Panc1 (cell line): ENCODE data around the gene BRINP2. TPM values are rescaled to one million over a fixed set of nuclear protein-coding genes. Genes with fewer than 3 reads are reported as not detected.

ENCODE experiments used
- ATAC-seq: fragments of 200-7000 bp; cut with Tn5 transposase; 2 replicates; pipeline ENCODE4 v1.9.1; 2020; ENCODE audit warnings: mild to moderate bottlenecking, moderate library complexity
- BruUV-seq: library from RNA; stranded (reverse); fragments of 400-500 nt; replicated peaks from 2 replicates; lab custom pipeline; 2021; lab: Mats Ljungman, UMichigan
- CTCF ChIA-PET: fragments of 300-600 bp; sonication (Branson Sonifier 250); formaldehyde crosslinking; loops from one replicate; lab custom pipeline; 2022; ENCODE audit warnings: antibody characterized with exemption; lab: Charles Lee
- POLR2A ChIA-PET: fragments of 300-600 bp; sonication (Branson Sonifier 250); formaldehyde crosslinking; loops from one replicate; lab custom pipeline; 2022; ENCODE audit warnings: antibody characterized with exemption; lab: Charles Lee
- DNase-seq: peaks from one replicate; pipeline ENCODE4 v3.0.0-alpha.2; 2010; ENCODE audit warnings: low read depth, low spot score
- H3K27ac ChIP-seq: 2 replicates; pipeline ENCODE4 v1.5.1; 2011; ENCODE audit warnings: mild to moderate bottlenecking, low read length, inconsistent platforms
- H3K27me3 ChIP-seq: fragments of 200-500 bp; sonication (Bioruptor generic); 2 replicates; pipeline ENCODE4 v1.6.0; 2014; ENCODE audit warnings: low read length, inconsistent platforms; ENCODE audit not compliant: control insufficient read depth, insufficient read depth
- H3K36me3 ChIP-seq: fragments of 200-500 bp; sonication (Bioruptor generic); 2 replicates; pipeline ENCODE4 v1.5.1; 2014; ENCODE audit warnings: inconsistent platforms, mild to moderate bottlenecking, low read length, moderate library complexity; ENCODE audit not compliant: control insufficient read depth, insufficient read depth
- H3K4me1 ChIP-seq: 2 replicates; pipeline ENCODE4 v1.5.1; 2011; ENCODE audit warnings: inconsistent platforms, mild to moderate bottlenecking, low read length, moderate library complexity; ENCODE audit not compliant: control insufficient read depth, insufficient read depth
- H3K4me3 ChIP-seq, 2 experiments: 2 replicates each; pipeline ENCODE4 v1.5.1; 2011 to 2012; ENCODE audit warnings: low read depth in 2 of 2, low read length in 2 of 2, mild to moderate bottlenecking in 2 of 2, inconsistent platforms in 1 of 2, moderate library complexity in 1 of 2
- H3K9me3 ChIP-seq: fragments of 200-500 bp; sonication (Bioruptor generic); 2 replicates; pipeline ENCODE4 v1.5.1; 2014; ENCODE audit warnings: low read depth, mild to moderate bottlenecking, inconsistent platforms, low read length, moderate library complexity; ENCODE audit not compliant: control insufficient read depth, insufficient read depth
- POLR2AphosphoS5 ChIP-seq: IDR thresholded peaks from 2 replicates; pipeline ENCODE4 v1.6.1; 2012; ENCODE audit warnings: mild to moderate bottlenecking, low read depth, low read length, moderate library complexity
- SIN3A ChIP-seq: IDR thresholded peaks from 2 replicates; pipeline ENCODE4 v1.6.1; 2012; ENCODE audit warnings: low read depth, mild to moderate bottlenecking, low read length, moderate library complexity, borderline replicate concordance; ENCODE audit not compliant: insufficient read depth
- TCF7L2 ChIP-seq: IDR thresholded peaks from 2 replicates; pipeline ENCODE4 v1.6.1; 2011; ENCODE audit warnings: mild to moderate bottlenecking, low read depth, low read length, inconsistent platforms
- in situ Hi-C: cut with HindIII; loops from 2 replicates; pipeline ENCODE4 v1.10.0; 2016; ENCODE audit warnings: low sequenced_read_pairs, low pct_unique_long_range_greater_than_20kb
- intact Hi-C: fragments of 100-400 bp; cut with micrococcal nuclease; formaldehyde crosslinking; loops from one replicate; pipeline ENCODE4 v1.10.0; 2022; ENCODE audit not compliant: unreplicated experiment
- total RNA-seq: library from RNA; stranded (reverse); gene quantifications from one replicate; pipeline ENCODE4 v1.2.1, GENCODE V29; 2021; ENCODE audit not compliant: unreplicated experiment
- TF ChIP-seq, protein P1 (sequence below): fragments of 450-650 bp; IDR thresholded peaks from 2 replicates; pipeline ENCODE4 v1.5.1; 2017; ENCODE audit warnings: mild to moderate bottlenecking
- TF ChIP-seq, protein P2 (sequence below), 2 experiments: IDR thresholded peaks; 2 replicates each; pipeline ENCODE4 v1.6.1; 2011 to 2012; ENCODE audit warnings: low read depth in 2 of 2, control low read depth in 1 of 2, low read length in 1 of 2, mild to moderate bottlenecking in 1 of 2, moderate library complexity in 1 of 2; ENCODE audit not compliant: insufficient read depth in 1 of 2

Gene BRINP2
- total RNA-seq, 1 experiment from 2014 or later, result not detected

DNA sequence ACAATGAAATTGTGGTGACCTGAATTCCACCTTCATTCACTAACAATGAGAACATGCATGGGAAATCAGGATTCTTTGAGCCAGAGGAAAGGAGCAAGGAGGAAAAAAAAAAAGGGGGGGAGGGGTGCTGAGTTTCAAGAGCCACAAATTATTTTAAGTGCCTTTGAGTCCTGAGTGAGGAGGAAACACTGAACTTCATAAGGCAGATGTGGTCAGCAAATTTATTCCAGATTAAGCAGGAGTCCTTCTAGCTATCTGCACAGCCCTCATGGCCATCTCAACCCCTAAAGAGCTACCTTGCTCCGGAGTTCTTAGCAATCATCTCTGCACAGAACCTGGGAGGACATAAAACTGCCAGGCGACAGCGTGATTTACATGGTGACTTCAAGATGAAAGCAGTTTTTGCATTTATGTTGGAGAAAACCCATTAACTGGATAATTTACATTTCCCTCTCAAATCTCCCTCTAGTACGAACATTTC lies 27.9 kb upstream of the BRINP2 start:
- H3K27me3 ChIP-seq, result no peaks in the 10 kb centered on the region
- intact Hi-C loops, result no loop called here
- in situ Hi-C loops, result no loop called here
- no peaks in the 10 kb centered on the region for H3K36me3 ChIP-seq
- no peak overlapping the region for H3K4me3 ChIP-seq
- no TSS peak for BruUV-seq
- no peaks in the 10 kb centered on the region for H3K9me3 ChIP-seq
- no peak for ATAC-seq
- no peak for DNase-seq
- CTCF ChIA-PET, result no interaction called here
- H3K4me1 ChIP-seq, result no peaks in the 10 kb centered on the region
- H3K27ac ChIP-seq, result no peak overlapping the region
- TF ChIP-seq TCF7L2 (no peak), SIN3A (no peak), POLR2AphosphoS5 (no peak)
- TF ChIP-seq, protein P1, sequence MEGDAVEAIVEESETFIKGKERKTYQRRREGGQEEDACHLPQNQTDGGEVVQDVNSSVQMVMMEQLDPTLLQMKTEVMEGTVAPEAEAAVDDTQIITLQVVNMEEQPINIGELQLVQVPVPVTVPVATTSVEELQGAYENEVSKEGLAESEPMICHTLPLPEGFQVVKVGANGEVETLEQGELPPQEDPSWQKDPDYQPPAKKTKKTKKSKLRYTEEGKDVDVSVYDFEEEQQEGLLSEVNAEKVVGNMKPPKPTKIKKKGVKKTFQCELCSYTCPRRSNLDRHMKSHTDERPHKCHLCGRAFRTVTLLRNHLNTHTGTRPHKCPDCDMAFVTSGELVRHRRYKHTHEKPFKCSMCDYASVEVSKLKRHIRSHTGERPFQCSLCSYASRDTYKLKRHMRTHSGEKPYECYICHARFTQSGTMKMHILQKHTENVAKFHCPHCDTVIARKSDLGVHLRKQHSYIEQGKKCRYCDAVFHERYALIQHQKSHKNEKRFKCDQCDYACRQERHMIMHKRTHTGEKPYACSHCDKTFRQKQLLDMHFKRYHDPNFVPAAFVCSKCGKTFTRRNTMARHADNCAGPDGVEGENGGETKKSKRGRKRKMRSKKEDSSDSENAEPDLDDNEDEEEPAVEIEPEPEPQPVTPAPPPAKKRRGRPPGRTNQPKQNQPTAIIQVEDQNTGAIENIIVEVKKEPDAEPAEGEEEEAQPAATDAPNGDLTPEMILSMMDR, result no peak
- TF ChIP-seq, protein P2, sequence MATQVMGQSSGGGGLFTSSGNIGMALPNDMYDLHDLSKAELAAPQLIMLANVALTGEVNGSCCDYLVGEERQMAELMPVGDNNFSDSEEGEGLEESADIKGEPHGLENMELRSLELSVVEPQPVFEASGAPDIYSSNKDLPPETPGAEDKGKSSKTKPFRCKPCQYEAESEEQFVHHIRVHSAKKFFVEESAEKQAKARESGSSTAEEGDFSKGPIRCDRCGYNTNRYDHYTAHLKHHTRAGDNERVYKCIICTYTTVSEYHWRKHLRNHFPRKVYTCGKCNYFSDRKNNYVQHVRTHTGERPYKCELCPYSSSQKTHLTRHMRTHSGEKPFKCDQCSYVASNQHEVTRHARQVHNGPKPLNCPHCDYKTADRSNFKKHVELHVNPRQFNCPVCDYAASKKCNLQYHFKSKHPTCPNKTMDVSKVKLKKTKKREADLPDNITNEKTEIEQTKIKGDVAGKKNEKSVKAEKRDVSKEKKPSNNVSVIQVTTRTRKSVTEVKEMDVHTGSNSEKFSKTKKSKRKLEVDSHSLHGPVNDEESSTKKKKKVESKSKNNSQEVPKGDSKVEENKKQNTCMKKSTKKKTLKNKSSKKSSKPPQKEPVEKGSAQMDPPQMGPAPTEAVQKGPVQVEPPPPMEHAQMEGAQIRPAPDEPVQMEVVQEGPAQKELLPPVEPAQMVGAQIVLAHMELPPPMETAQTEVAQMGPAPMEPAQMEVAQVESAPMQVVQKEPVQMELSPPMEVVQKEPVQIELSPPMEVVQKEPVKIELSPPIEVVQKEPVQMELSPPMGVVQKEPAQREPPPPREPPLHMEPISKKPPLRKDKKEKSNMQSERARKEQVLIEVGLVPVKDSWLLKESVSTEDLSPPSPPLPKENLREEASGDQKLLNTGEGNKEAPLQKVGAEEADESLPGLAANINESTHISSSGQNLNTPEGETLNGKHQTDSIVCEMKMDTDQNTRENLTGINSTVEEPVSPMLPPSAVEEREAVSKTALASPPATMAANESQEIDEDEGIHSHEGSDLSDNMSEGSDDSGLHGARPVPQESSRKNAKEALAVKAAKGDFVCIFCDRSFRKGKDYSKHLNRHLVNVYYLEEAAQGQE (IDR thresholded peaks at IDR 0.05; ENCODE audit: insufficient read depth in 1 of 2, low read depth in 2 of 2, low read length in 1 of 2), result no peak
- POLR2A ChIA-PET, result no interaction called here

DNA sequence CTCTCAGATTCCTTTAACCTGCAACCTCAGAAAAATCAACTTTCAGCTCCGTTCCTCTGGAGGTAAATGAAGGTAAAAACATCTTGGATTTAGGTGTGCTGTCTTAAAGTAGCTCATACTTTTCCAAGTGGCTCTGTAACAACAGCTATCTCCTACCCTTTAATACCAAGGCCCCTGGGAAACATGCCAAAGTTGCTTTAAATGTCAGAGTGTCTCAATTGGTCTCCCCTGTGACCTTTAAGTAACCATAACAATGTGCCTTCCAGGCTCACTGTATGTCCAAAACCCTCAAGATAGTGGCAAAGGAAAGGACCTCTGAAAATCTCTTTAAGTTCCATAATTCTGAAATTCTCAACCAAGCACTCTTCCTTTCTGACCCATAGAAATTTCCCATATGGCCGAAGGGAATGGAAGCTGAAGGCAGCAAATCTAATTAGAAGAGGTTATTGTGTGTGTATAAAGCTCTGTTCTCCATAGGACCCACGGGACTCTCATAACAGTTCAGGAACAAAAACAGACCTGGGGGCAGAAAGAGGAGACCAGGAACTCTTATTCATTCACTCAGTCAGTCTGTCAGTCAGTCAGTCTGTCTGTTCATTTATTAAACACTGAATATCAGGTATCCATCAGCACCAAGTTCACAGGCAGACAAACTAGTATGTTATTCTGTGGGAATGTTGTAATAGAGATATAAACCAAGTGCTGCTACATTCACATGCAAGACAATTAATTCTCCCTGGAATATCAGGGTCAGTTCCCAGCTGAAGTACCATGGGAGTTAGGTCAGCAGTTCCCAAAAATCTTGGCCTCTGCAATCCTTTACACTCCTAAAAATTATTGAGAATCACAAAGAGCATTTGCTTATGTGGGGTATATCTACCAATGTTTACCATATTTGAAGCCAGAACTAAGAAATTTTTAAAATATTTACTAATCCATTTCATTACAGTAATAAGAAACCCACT lies 25.4 kb upstream of the BRINP2 start:
- CTCF ChIA-PET, result no interaction called here

More for the DNA sequence above, 25.4 kb upstream of the BRINP2 start:
- H3K27ac ChIP-seq, result no peak overlapping the region
- no peaks in the 10 kb centered on the region for H3K9me3 ChIP-seq
- H3K4me3 ChIP-seq, result no peak overlapping the region
- ATAC-seq, result no peak
- intact Hi-C loops, result no loop called here
- BruUV-seq, result no TSS peak
- in situ Hi-C loops, result no loop called here
- POLR2A ChIA-PET, result no interaction called here
- TF ChIP-seq, protein P2 (IDR thresholded peaks at IDR 0.05; ENCODE audit: insufficient read depth in 1 of 2, low read depth in 2 of 2, low read length in 1 of 2), result no peak
- TF ChIP-seq, protein P1, result no peak
- TF ChIP-seq POLR2AphosphoS5 (no peak), TCF7L2 (no peak), SIN3A (no peak)
- no peaks in the 10 kb centered on the region for H3K36me3 ChIP-seq
- no peaks in the 10 kb centered on the region for H3K27me3 ChIP-seq
- no peaks in the 10 kb centered on the region for H3K4me1 ChIP-seq
- no peak for DNase-seq
